HG03521 (cell line): ENCODE results near the gene TTC14.

ENCODE experiments used
- ATAC-seq: cut with Tn5 transposase; IDR thresholded peaks from one replicate; pipeline ENCODE4 v1.9.1; 2021; ENCODE audit warnings: mild to moderate bottlenecking, moderate library complexity; ENCODE audit not compliant: unreplicated experiment

TTC14 gene

DNA sequence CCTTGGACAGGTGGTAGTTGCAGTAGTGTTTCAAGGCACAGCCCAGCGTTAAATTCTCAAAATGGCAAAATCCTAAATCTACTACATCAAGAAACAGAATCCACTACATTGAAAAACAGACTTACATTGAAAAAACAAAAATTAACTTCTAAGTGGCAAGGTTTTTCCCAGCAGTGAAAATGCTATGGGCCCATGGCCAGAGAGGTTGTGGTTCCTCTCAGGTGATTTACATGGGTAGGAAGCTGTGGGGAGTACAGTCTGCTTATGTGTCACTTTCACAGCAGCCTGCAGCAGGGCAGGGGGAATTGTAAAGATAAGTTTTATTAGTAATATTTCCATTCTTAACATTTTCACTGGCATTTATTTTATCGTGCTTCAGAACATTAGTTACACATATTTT, 24.9 kb downstream of the TTC14 start:
- peak; percentile 85 for ATAC-seq

DNA sequence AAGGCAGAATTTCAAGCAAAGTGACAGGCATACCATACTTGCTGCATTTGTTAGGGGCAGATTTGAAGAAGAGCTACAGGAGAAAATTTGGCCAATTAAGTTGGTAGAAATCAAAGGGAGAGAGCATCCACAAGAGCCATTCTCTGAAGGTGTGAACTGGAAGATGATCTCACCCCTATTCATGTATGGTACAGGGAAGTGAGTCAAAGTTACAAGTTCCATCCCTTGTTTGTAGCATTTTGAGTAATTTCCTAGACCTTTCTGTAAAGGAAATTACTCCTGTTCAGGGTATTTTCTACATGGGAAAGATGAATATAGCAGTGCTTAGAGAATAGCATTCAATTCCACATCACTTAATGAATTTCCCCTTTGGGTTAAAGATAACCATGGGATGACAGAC, 28.4 kb downstream of the TTC14 start:
- no peak for ATAC-seq

DNA sequence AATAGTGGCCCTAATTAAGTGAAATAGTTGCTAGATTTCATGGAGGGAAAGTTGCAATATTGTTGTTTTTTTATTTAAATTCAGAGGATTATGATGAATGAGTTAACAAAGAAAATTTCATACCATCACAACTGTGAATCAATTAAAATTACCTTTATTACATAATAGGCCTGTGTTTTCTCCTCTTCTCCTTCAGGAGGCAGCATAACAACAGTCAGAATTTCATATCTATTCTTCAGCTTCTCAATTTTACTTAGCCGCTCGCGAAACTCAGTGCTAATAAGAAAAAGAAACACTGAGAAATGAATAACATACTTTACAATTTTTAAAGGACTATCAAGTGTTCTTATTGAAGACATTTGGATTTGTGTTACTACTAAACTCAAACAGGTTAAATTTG, 29.4 kb downstream of the TTC14 start:
- ATAC-seq, result no peak

DNA sequence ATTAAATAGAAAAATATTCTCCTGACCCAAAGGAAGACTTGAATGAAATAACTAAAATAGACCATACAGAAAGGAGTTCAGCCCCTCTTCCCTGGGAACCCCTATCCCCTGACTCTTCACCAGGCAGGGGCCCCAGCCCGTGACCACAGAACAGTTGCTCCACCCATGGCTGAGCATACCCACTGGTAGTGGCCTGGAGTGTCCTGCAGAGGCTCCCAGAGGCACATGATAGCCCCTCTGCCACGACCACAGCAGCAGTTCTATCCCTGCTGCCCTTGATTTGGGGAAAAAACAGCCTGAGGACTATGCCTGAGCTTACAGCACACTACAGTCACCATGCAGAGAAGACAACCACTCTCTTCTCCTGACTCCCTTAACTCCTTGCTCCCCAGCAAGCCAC, 31.8 kb downstream of the TTC14 start:
- ATAC-seq, result no peak

DNA sequence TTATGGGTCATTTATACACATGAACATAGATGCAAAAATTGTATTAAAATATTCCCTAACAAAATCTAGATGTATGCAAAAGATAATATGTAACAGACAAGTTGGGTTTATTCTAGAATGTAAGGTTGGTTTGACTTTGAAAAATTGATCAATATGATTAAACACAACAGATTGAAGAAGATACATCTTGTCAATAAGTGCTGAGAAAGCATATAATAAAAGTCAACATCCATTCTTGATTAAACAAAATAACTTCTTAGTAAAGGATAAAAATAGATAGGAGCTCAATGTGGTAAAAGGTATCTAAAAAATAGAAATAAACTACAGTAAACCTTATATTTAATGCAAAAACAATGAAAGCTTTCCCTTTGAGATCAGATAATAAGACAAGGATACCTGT, 39.0 kb downstream of the TTC14 start:
- ATAC-seq, result no peak

DNA sequence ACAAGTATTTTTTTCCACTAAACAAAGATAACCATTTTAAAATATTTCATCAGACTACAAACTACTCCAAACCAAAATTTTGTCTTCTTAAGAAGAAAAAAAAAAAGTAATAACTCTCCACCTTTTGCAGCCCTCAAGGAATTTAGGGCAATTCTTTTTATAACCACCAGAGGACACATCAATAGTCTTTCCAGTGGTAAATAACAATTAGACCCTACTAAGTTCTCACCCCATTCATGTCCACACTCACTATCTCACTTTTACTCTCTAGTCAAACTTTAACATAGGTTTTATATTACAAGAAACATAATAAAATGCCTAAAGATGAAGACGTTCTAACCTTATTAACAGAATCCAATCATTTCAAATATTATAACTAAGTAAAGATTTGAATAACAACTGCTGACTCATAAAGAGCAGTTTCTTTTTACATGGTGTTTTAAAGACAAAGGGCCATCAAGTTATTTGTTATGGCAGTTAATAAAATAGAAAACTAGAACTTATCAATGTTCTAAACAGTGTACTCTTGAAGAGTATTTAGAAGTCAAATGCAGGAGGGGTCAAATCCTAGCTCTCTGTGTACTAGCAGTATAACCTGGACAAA, 44.3 kb downstream of the TTC14 start:
- peak; percentile 54 for ATAC-seq

DNA sequence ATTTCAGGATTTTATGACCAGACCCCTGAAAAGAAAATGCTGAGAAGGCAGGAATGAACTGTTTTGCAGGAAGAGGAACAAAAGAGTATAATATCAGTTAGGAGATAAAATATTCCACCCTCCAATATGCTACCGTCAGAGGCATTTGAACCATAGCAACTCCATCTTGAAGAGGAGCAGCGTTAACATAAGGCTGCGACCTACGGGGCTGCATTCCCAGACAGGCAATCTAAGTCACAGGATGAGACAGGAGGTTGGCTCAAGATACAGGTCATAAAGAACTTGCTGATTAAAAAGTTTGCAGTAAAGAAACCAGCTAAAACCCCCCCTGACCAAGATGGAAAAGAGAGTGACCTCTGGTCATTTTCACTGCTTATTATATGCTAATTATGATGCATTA, 54.4 kb downstream of the TTC14 start:
- ATAC-seq, result no peak

DNA sequence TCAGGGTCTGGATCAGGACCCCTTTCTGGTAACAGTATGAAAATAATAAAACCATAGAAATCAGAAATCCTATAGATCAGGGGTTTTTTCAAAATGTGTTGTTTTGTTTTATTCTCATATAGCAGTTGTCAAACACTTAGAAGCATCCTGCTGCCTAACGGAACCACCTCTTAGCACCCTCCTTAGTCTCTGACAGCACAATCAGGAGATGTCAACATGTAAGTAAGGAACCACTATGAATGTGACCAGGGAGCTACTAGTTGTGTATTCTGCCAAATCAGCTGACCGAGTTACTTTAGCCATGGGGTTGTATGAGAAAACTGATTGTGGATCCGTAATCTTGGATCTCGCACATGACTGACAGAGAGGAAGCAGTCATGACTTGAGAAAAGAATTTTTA, 55.1 kb downstream of the TTC14 start:
- no peak for ATAC-seq
